ENCODE measurements around the gene CHCT1.

DNA sequence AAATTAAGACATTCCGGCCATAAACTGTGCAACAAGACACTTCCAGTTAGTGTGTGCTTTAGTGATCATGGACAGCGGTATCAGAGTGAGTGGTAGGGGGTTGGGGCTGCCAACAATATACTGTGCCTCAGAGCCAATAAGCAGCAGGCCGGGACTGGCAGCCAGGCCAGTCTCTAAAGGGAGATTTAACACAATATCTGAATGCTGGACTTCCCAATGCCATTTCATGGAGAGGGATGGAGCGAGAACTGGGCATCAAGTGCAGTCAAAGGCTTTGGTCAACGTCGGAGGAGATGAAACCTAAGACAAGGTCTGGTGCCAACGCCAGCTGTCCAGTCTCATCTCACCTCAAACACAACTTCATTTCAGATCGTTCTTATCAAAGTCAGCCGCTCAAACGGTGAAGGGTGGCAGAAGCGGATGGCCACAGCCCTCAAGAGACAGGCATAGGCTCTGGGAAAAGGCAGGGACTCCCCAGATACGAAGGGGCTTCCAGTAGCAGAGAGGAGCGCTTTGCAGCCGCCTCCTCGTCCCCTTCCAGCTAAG is 31.3 kb upstream of the CHCT1 start:
- TF ChIP-seq CTCF (conservative IDR thresholded peaks at IDR 0.05; ENCODE audit: low read length) (no peak), EZH2phosphoT487 (IDR thresholded peaks at IDR 0.05; ENCODE audit: borderline replicate concordance, low read depth, low read length) (no peak)
